Right renal cortex interstitium (tissue), 3 donors: Measurements from ENCODE around the gene FEN1. TPM values are rescaled to one million over a fixed set of nuclear protein-coding genes. Genes with fewer than 3 reads are reported as not detected.

Source experiments
- DNase-seq, 3 donors: peaks; one replicate each; pipeline ENCODE4 v3.0.0-alpha.2; 2013; ENCODE audit warnings: low read depth in 3 of 3, low spot score in 2 of 3
- polyA plus RNA-seq, 3 donors: library from polyadenylated mRNA; unstranded; fragments of 120-200 nt; gene quantifications; one replicate each; pipeline ENCODE4 v1.2.1, GENCODE V29; 2013; ENCODE audit not compliant: insufficient read length in 3 of 3

FEN1 gene
- polyA plus RNA-seq, 3 donors, result 40.7 to 46.9 (median 41.3) TPM

DNA sequence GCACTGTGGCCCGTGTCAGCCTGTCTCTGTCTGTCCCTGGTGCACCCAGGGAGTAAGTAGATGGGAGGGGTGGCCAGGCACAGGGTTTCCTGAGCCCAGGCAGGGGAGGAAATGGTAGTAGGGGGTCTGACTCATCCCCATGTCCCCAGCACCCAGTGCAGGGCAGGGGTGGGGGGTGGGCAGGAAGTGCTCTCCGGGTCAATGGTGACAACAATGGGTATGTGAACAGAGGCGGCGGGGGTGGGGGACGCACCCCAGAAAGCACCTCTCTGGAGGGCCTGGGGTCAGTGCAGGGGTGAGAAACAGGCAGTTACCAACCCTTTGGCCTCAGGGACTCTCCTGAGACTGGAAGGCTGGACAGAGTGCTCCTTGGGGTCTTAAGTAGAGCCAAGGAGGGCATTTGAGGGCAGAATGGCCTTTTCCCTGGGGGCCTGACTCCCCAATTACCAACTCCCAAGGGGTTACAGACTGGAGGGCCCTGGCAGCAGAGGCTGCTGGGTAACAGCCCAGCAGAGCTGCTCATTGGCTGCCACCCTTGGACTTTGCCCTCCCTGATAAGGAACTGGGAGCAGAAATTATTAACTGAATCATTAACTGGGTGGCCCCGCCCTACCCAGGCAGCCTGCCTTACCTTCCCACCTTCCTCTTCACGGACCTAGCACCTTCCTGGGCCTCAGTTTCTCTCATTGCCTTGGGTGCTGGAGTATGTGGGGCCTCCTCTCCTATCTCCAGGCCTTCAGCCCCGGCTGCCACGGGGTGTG lies 36.1 kb upstream of the FEN1 start:
- DNase-seq, result no peak

- no peak for DNase-seq
Measured at GRCh38 chr11:61757213-61757862, 35.4 kb upstream of the FEN1 start.

GRCh38 chr11:61760946-61761345 lies 31.8 kb upstream of the FEN1 start:
- DNase-seq, result no peak

GRCh38 chr11:61761440-61762222 lies 31.1 kb upstream of the FEN1 start:
- DNase-seq, result no peak

DNA sequence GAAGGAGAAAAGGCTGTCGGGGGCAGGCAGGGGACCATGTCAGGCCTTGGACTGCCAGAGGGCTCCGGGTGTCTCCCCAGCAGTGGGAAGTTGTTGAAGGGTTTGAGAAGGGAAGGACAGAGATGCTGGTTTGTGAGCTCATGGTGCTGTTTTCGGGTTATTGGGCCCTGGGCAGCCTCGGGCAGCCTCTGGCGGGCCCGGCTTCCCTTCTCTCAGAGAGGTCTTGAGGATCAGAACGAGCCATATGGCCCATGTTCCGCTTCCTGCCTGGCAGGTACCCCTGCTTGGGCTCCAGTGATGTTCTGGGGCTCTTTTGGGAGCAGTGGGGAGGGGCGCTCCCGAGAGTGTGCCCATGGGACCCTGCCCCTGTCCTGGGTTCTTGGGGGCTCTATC lies 30.5 kb upstream of the FEN1 start:
- DNase-seq, result no peak

- DNase-seq, result no peak
Measured at GRCh38 chr11:61762798-61763197, 29.9 kb upstream of the FEN1 start.

GRCh38 chr11:61763930-61764605 lies 28.6 kb upstream of the FEN1 start:
- DNase-seq, result no peak

- no peak for DNase-seq
Measured at GRCh38 chr11:61764606-61765260, 28.0 kb upstream of the FEN1 start.

- no peak for DNase-seq
Measured at GRCh38 chr11:61765550-61766253, 27.0 kb upstream of the FEN1 start.

DNA sequence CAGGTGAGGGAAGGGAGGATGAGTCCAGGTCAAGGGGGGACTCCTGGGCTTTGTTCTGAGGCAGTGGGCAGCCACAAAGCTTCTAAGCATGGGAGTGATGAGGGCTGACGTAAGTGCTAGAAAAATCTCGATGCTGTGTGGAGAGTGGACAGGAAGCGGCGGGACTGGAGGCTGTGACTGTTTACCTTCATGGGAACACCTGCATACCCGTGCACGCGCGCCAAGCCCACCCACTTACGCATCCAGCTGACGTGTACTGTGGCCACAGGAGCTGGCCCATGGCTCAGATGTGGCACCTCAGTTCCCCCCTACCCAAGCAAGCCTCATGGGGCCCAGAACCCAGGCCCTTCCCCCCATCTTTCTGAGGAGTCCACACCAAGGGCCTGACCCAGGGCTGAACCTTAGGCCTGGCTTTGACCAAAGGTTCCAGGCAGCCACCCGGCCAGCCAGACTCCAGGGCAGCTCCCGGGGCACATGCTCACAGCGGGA lies 26.3 kb upstream of the FEN1 start:
- DNase-seq, result no peak

GRCh38 chr11:61768376-61769076 lies 24.2 kb upstream of the FEN1 start:
- no peak for DNase-seq

DNA sequence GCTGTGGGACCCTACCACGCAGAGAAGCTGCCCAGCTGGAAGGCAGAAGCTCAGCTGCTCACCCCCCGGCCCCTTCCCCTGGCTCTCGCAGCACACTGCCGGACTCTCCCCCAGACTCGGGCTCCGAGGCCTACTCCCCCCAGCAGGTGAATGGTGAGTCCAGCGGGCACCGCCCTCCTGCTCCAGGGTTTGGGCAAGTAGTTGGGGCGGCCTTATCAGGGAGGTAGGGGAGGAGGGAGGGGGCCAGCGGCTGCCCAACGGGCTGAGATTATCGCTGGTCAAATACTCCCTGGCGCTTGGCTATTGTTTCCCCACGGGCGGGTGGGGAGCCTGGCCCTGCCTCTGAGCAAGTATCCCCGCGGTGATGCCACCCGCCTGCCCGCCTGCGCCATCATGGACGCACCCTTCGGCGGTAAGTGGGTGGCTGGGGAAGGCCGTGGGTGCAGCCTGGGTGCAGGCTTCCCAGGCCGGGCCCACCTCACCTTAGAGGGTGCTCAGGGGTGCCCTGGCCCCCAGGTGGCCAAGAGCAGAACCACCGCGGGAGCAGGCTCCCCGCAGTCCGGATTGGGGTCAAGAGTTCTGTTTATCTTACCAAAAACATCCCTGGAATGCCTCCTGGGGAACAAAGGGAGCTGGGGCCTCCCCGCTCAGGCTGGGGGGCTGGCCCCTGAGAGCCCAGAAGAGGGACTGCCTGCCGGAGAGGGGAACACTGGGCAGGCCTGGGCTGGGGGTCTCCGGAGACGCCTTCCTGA lies 23.4 kb upstream of the FEN1 start:
- no peak for DNase-seq

- DNase-seq, result no peak
Measured at GRCh38 chr11:61769946-61770683, 22.6 kb upstream of the FEN1 start.

DNA sequence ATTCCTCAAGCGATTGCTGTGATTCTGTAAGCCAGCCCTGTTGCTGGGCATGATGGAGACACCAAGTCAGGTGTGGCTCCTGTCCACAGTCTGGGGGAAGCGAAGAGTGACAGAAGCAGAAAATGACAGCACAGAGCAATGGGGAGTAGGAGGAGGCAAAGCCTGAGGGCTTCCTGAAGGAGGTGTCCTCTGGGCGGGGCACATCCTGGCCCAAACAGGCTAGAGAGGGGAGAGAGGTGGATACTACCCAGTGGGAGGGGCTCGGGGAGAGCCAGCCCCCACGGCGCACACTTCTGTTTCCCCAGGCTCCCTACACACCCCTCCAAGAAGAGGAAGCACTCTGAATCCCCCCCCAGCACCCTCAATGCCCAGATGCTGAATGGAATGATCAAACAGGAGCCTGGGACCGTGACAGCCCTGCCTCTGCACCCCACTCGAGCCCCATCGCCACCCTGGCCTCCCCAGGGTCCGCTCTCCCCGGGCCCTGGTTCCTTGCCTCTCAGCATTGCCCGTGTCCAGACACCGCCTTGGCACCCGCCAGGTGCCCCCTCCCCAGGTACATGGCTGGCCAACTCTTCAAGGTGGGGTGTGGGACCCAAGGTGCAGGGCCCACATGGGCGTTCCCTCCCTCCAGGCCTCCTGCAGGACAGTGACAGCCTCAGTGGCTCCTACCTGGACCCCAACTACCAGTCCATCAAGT lies 21.4 kb upstream of the FEN1 start:
- DNase-seq, result no peak

GRCh38 chr11:61771985-61772455 lies 20.7 kb upstream of the FEN1 start:
- no peak for DNase-seq

DNA sequence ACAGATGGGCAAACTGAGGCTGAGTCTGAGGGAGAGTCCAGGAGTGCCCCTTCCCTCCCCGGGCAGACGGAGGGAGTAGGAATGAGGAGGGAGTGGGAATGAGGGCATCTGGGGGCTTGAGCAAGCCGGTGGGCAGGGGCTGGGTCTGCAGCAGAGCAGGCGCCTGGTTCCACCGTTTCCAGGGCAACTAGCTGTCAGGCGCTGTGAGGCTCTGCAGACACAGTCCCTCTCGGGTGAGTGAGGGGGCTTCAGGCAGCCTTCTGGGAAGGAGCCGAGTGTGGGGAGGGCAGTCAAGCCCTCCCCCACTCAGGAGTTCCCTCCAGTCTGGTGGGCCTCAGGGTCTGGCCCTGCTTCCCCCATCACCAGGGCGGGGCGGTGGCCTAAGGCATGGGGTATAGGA lies 19.4 kb upstream of the FEN1 start:
- no peak for DNase-seq

- DNase-seq, result no peak
Measured at GRCh38 chr11:61773809-61774208, 18.9 kb upstream of the FEN1 start.
